ENCODE data around the gene CLIC3.

CLIC3 gene

DNA sequence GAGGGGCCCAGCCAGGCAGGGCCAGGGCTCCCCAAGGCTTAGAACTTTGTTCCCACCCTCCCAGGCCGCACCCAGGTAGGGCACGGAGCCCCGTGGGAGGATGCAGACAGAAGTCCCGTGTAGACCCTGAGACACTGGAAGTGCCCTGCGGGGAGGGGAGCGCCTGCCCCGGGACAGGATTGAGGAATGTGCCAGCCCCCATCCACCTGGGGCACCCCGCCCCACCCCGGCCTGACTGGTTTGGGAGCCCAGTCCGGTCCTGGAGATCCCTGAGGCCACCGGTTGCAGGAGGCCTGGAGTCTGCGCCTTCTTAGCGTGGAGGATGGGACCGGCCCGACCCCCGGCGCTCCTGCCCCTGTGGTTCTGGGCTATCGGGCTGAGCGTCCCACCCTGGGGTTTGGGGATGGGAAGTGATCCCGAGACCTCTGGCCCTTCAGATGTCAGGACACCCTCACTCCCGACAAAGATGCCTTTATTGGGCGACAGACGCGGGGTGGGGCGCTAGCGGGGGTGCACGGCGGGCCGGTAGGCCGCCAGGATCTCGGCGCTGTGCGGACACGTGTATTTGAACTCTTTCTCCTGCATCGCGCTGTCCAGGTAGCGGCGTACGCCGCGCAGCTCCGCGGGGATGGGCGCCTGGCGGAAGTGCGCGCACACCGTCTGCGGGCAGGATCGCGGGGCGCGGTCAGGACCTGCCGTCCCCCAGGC, 2.0 kb downstream of the CLIC3 start:
- CTCF ChIA-PET = interaction anchor here (0.8 kb wide), 1 partner anchor 73 kb away, joined by 3 read pairs; no protein-coding TSS in a partner anchor
- Mint-ChIP-seq H3K4me3 (peak overlapping the region; percentile 82), H3K27ac (no peak overlapping the region), H3K36me3 (peaks cover 7% of the 10 kb centered on the region), H3K9me3 (no peaks in the 10 kb centered on the region), H3K27me3 (peaks cover 42% of the 10 kb centered on the region), H3K4me1 (peaks cover 57% of the 10 kb centered on the region)
- DNase-seq = no peak

DNA sequence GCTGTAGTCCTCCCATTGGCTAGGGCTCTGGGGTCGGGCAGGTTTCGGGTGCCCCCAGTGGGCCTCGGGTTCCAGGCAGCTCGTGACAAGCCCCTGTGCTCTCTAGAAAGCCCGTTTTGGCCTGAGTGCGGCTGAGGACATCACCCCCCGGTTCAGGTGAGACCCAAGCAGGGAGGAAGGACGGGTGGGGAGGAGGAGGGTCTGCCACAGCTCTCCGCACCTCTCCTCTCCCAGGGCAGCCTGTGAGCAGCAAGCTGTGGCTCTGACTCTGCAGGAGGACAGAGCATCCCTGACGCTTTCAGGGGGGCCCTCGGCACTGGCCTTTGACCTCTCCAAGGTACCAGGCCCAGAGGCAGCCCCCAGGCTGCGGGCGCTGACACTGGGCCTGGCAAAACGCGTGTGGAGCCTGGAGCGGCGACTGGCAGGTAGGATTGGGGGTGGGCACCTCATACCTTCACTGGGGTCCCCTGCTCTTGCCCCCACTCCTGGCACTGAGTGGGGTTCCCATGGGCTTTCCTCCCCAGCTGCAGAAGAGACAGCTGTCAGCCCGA, 3.5 kb downstream of the CLIC3 start:
- peaks cover 51% of the 10 kb centered on the region for H3K27me3 Mint-ChIP-seq
- H3K9me3 Mint-ChIP-seq = no peaks in the 10 kb centered on the region
- peaks cover 7% of the 10 kb centered on the region for H3K36me3 Mint-ChIP-seq
- CTCF ChIA-PET = interaction anchor here (0.9 to 2.3 kb wide), 5 partner anchors 17 to 74 kb away, joined by 3 to 9 read pairs (median 4); no protein-coding TSS in a partner anchor
- DNase-seq = no peak
- H3K4me3 Mint-ChIP-seq = peak overlapping the region; percentile 82
- H3K4me1 Mint-ChIP-seq = peaks cover 45% of the 10 kb centered on the region
- peak overlapping the region; percentile 82 for H3K27ac Mint-ChIP-seq

DNA sequence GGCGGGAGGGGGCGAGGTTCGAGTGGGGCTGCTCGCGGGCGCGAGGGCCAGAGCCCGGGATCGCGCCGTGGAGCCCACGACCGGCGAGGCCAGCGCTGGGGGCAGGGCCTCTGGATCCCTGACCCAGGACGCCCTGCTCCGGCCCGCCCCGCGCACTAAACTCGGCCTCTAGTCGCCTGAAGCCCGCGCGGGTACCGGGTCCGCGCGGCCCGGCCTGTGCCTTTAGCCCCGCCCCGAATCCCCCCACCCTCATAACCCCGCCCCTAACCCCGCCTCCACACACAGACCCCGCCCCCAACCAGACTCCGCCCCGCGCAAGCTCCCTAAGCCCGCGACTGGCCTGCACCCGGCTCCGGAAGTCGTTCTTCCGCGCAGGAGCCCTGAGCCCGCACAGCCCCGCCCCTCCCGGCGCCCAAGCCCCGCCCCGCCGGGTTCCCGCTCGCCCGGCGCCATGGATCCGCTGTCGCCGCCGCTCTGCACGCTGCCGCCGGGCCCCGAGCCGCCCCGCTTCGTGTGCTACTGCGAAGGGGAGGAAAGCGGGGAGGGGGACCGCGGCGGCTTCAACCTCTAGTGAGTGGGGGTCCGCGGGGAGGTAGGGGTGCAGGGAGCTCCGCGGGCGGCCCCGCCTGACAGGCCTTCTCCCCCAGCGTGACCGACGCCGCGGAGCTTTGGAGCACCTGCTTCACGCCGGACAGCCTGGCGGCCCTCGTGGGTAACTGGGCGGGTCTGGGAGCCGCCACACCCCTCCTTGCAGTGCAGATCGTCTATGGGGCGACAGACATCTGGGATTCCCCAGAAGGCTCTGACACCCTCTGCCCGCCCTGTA, 4.2 kb downstream of the CLIC3 start, which contains the start of gene PAXX:
Gene PAXX, plus strand, starts transcription at position 430 of the 826 bp plus-strand sequence. Its CDS starts 22 bp downstream, at position 452.
- CTCF ChIA-PET = interaction anchor here (0.7 to 2.3 kb wide), 6 partner anchors 16 to 200 kb away, joined by 3 to 9 read pairs (median 4); no protein-coding TSS in a partner anchor
- peaks cover 7% of the 10 kb centered on the region for H3K36me3 Mint-ChIP-seq

DNA sequence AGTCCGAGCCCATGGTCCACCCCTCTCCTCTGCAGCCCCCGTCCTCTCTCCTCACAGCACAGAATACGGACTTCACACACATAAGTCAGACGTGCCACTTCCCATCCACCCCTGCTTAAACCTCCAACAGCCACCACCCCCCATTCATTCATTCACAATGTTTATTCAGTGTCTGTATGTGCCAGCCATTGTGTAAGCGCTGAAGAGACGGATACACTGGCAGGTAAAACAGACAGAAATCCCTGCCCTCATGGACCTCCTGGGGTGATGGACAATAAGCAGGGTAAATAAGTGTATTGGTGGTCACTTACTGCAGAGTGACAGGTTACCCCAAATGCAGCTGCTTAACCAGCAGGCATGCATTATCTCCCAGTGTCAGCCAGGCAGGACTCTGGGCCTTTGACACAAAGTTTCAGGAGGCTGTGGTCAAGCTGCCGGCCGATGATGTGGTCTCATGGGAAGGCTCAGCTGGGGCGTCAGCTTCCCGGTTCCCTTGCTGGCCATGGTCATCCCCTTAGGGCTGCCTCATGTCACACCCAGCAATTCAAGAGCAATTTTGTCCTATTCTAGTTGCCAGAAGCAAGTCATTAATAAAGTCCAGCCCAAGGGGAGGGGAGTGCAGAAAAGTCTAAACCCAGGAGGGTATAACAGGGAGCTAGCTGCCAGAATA, 6.0 kb downstream of the CLIC3 start:
- Mint-ChIP-seq H3K27me3 (peaks cover 60% of the 10 kb centered on the region), H3K4me1 (peaks cover 24% of the 10 kb centered on the region), H3K36me3 (peaks cover 7% of the 10 kb centered on the region), H3K4me3 (peak overlapping the region; percentile 71), H3K9me3 (no peaks in the 10 kb centered on the region), H3K27ac (peak overlapping the region; percentile 0)
- CTCF ChIA-PET = interaction anchor here (1.1 to 1.5 kb wide), 2 partner anchors 39 to 42 kb away, joined by 3 to 4 read pairs; no protein-coding TSS in a partner anchor
- DNase-seq = no peak

More for the DNA sequence above, 4.2 kb downstream of the CLIC3 start, which contains the start of gene PAXX:
- H3K4me1 Mint-ChIP-seq = peaks cover 38% of the 10 kb centered on the region
- H3K4me3 Mint-ChIP-seq = peak within 1 kb of the TSS; percentile 82
- H3K27me3 Mint-ChIP-seq = peaks cover 51% of the 10 kb centered on the region
- peak within 1 kb of the TSS; percentile 82 for H3K27ac Mint-ChIP-seq
- no peaks in the 10 kb centered on the region for H3K9me3 Mint-ChIP-seq
- peak; percentile 96 for DNase-seq

DNA sequence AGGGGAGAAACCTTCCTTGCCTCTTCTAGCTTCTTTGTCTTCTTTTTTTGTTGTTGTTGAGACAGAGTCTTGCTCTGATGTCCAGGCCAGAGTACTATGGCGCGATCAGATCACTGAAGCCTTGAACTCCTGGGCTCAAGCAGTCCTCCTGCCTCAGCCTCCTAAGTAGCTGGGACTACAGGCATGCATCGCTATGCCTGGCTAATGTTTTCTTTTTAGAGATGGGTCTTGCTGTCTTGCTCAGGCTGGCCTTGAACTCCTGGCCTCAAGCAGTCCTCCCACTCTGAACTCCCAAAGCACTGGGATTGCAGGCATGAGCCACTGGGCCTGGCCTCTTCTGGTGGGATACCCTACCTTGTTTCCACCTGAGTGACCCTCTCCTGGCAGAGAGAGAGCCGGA, 7.5 kb downstream of the CLIC3 start:
- CTCF ChIA-PET = interaction anchor here (1.4 kb wide), 1 partner anchor 41 kb away, joined by 4 read pairs; no protein-coding TSS in a partner anchor
- H3K4me3 Mint-ChIP-seq = no peak overlapping the region

DNA sequence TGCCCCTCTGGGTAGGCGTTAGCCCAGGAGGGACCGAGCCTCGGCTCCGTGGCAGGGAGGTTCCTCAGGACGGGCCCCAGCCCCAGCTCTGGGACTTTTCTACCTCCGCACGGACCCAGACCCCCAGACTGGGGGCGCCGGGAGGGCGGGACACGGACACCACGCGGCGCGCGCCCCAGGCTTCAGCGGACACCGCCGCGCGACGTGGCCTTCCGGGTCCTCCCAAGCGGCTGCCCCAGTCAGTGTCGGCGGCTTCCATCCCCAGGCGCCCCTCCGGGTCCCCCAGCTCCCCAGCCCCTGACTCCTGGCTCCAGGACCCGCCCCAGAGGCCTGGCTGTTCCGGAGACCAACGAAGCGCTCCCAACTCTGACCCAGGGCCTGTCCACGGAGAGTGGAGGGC, 10.5 kb downstream of the CLIC3 start:
- CTCF ChIA-PET = interaction anchor here (1.0 to 1.4 kb wide), 2 partner anchors 10 to 16 kb away, joined by 3 read pairs; no protein-coding TSS in a partner anchor
- peaks cover 3% of the 10 kb centered on the region for H3K4me1 Mint-ChIP-seq
- H3K27me3 Mint-ChIP-seq = peaks cover 99% of the 10 kb centered on the region
- H3K27ac Mint-ChIP-seq = no peak overlapping the region
- DNase-seq = no peak
- no peaks in the 10 kb centered on the region for H3K9me3 Mint-ChIP-seq
- H3K4me3 Mint-ChIP-seq = no peak overlapping the region
- H3K36me3 Mint-ChIP-seq = no peaks in the 10 kb centered on the region

More for the DNA sequence above, 7.5 kb downstream of the CLIC3 start:
- peaks cover 6% of the 10 kb centered on the region for H3K36me3 Mint-ChIP-seq
- H3K4me1 Mint-ChIP-seq = peaks cover 18% of the 10 kb centered on the region
- no peaks in the 10 kb centered on the region for H3K9me3 Mint-ChIP-seq
- H3K27ac Mint-ChIP-seq = no peak overlapping the region
- DNase-seq = no peak
- peaks cover 75% of the 10 kb centered on the region for H3K27me3 Mint-ChIP-seq

DNA sequence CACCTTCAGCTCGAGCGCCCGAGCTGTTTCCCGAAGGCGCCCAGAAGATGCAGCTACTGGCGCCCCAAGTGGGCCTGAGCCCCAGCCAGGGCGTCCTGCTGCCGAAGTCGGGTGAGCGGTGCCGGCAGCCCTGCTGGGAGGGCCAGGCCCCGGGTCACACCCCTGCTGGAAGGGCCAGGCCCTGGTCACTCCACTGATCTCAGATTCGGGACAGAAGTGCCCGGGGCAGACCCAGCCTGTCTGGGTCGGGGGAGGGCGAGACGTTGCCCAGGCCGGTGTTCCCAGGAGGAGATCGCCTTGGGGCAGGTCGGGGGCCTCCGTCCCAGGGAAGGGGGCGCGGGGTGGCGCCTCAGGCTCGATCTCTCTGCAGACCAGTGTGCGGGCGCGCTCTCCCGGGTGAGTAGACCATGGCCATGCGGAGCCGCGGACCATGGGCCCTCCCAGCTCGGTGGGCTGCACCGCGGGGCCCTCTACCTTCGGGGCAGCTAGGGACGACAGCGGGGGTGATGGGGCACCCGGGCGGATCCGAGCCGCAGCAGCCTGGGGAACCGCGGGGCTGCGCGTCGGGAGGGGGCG, 11.3 kb downstream of the CLIC3 start:
- Mint-ChIP-seq H3K27me3 (peaks cover 99% of the 10 kb centered on the region), H3K9me3 (no peaks in the 10 kb centered on the region), H3K27ac (no peak overlapping the region), H3K36me3 (no peaks in the 10 kb centered on the region), H3K4me3 (no peak overlapping the region), H3K4me1 (no peaks in the 10 kb centered on the region)
- DNase-seq = no peak
- CTCF ChIA-PET = interaction anchor here (1.0 to 1.4 kb wide), 2 partner anchors 9 to 17 kb away, joined by 3 read pairs; no protein-coding TSS in a partner anchor

DNA sequence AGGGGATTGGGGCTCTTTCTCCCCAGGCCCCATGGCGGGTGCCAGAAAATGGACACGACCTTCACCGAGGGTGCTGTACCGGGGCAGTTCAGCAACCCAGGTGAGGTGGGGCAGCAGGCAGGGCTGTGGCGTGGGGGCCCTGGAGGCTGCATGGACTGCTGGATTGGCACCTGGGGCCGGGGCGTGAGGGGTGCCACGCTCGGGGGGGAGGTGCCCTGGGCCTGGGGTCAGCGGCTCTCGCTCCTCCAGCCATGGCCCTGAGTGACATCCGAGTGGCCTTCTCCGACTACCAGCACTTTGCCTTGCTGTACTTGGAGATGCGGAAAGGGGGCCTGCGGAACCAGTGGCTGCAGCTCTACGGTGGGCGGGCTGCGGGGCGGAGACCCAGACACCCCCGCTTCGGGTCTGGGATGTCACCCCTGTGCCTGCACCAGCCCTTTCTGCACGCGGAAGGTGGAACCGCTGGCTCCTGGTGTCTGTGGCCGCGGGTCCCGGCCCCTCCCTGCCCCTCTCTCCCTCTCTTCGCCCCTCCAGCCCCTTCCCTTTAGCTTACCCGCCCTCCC, 11.8 kb downstream of the CLIC3 start:
- Mint-ChIP-seq H3K36me3 (no peaks in the 10 kb centered on the region), H3K4me3 (no peak overlapping the region), H3K27me3 (peaks cover 99% of the 10 kb centered on the region), H3K4me1 (no peaks in the 10 kb centered on the region), H3K9me3 (no peaks in the 10 kb centered on the region), H3K27ac (no peak overlapping the region)
- CTCF ChIA-PET = interaction anchor here (1.4 kb wide), 1 partner anchor 17 kb away, joined by 3 read pairs; no protein-coding TSS in a partner anchor
- no peak for DNase-seq

DNA sequence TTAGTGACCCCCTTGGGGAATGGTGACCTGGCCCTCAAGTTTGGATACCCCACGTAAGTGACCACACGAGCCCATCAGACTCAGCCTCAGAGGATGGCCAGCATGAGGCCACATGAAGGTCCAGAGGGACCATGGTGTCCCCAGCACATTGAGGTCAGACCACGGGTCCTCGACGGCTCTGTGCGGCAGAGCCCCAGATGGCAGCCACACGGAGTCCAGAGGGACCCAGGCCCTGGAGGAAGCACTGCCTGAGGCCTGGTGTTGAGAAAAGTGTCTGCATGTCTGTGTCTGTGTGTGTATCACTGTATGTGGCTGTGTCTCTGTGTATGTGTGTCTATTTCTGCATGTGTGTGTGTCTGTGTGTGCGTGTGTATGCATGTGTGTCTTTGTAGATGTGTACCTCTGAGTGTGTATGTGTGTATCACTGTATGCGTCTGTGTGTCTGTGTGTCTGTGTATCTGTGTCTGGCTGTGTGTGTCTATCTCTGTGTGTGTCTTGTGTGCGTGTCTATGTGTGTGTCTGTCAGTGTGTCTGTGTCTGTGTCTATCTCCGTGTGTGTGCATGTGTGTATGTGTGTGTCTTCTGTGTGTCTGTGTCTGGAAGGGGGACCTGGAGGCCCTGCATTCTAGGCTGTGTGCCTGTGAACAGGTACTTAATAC, 12.6 kb downstream of the CLIC3 start:
- no peak for DNase-seq
- H3K4me3 Mint-ChIP-seq = no peak overlapping the region
- CTCF ChIA-PET = no interaction called here
- H3K27ac Mint-ChIP-seq = no peak overlapping the region
- no peaks in the 10 kb centered on the region for H3K4me1 Mint-ChIP-seq
- no peaks in the 10 kb centered on the region for H3K9me3 Mint-ChIP-seq
- no peaks in the 10 kb centered on the region for H3K36me3 Mint-ChIP-seq
- peaks cover 94% of the 10 kb centered on the region for H3K27me3 Mint-ChIP-seq

DNA sequence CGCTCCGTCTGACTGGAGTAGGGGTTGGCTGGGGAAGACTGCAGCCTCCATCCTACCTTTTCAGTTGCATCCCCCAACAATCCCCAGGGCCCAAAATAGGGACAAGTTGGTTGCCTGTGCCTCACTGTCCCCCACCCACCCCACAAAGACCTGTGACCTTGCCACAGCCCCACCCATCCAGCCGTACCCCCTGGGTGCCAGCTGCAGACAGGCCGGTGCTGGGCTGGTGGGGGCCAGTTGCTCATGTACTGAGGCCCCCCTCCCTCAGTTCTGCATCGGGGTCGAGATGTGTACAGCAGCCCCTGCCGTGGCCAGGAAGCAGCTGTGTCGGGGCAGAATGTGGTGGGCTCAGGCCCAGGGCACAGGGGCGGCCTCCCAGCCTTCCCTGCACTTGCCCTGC, 13.2 kb downstream of the CLIC3 start:
- H3K36me3 Mint-ChIP-seq = no peaks in the 10 kb centered on the region
- no peak overlapping the region for H3K4me3 Mint-ChIP-seq

DNA sequence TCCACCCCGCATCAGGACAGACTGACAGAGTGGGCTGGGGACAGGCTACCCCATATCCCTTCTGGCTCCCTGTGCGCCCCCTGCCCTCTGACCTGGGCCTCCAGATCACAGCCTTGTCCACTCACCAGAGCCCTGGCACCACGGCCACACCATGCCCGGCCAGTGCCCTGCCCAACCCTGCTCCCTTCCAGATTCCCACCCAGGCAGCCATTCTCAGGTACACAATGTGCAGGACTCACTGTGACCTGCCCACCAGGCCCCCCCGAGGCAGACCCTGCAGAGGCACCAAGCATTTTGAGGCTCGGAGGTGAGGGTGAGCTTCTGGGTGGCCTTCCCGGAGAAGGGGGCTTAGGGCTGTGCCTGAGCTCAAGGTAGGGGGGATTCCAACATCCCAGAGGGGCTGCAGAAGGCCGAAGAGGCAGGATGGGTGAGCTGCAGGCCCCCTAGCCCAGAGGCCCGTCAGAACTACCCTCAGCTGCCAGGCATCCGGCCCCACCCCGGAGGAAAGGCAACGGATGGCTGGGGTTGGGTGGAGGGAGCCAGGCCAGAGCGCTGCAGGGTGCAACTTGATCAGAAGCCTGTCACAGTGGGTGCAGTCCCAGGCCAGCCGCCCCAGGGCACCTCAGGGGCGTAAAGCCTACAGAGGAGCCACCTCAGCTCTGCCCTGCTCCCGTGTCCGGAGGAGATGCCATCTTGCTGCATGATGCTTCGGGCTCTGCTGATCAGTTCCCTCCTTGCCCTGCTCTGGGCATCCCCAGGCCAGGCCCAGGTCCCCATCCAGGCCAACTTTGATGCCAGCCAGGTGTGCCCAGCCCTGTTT, 13.9 kb downstream of the CLIC3 start, which contains the start of gene LCNL1:
Gene LCNL1, plus strand, starts transcription at position 762 of the 820 bp plus-strand sequence. CDS start 594 bp downstream, outside the sequence.
- no peaks in the 10 kb centered on the region for H3K4me1 Mint-ChIP-seq
- H3K27ac Mint-ChIP-seq = no peak within 1 kb of the TSS
- H3K27me3 Mint-ChIP-seq = peaks cover 86% of the 10 kb centered on the region
- DNase-seq = no peak
- CTCF ChIA-PET = no interaction called here
- H3K9me3 Mint-ChIP-seq = no peaks in the 10 kb centered on the region
- H3K36me3 Mint-ChIP-seq = no peaks in the 10 kb centered on the region
- H3K4me3 Mint-ChIP-seq = no peak within 1 kb of the TSS

More for the DNA sequence above, 13.2 kb downstream of the CLIC3 start:
- no peaks in the 10 kb centered on the region for H3K9me3 Mint-ChIP-seq
- H3K27ac Mint-ChIP-seq = no peak overlapping the region
- H3K27me3 Mint-ChIP-seq = peaks cover 88% of the 10 kb centered on the region
- no peaks in the 10 kb centered on the region for H3K4me1 Mint-ChIP-seq
- DNase-seq = no peak
- CTCF ChIA-PET = no interaction called here

Measured in activated naive CD4-positive, alpha-beta T cell treated with anti-CD3 and anti-CD28 coated beads, Interleukin-2, amount 10 ng/mL, durations not matched to agents 7 days and 5 days (primary cell).